Measurements from ENCODE around the gene TOX2.

The TOX2 gene

DNA sequence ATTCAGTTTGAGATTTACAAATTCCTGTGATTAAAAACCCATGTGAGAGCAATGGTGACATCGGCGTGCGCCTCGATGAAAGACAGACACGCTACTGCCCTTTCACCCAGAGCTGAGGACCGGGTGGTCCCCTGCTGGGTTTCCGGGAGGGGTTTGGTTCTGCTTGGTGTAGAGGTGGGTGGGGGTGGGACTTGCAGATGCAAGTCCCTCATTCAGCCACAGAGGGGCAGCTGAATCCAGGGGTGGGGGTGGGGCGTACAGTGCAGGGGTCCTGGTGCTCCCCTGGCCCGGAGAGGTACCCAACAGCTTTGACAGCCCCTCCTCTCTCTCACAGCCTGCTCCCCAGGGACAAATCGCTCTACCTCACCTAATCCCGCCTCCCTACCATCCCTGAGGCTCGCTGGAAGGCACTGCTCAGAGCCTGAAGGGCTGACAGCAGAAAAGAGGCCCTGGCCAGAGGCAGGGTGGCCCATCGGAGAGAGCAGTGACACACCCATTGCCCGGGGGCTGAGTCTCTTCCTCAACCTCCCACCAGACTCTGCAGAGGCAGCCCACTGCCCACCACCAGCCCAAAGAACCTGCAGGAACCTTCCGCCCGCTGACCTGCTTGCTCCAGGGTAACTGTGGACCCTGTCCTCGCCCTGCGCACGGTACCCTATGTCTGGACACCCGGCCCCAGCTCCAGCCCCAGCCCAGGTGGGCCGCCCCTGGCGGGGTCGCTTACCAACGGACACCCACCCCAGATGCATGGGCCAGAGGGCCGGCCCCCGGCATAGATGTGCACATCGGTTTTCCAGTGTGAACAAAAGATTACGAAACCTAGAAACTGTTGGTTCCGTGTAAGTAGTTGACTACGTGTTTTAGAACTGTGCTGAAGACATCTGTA lies 153.9 kb downstream of the TOX2 start:
- DNase-seq: no peak

- no peak for DNase-seq
Measured at GRCh38 chr20:44069203-44070011, 154.8 kb downstream of the TOX2 start.

- no peak for DNase-seq
Measured at GRCh38 chr20:44070139-44070900, 155.7 kb downstream of the TOX2 start.

GRCh38 chr20:44071057-44071456 lies 156.4 kb downstream of the TOX2 start:
- no peak for DNase-seq

- no peak for DNase-seq
Measured at GRCh38 chr20:44071526-44072111, 157.0 kb downstream of the TOX2 start.

DNA sequence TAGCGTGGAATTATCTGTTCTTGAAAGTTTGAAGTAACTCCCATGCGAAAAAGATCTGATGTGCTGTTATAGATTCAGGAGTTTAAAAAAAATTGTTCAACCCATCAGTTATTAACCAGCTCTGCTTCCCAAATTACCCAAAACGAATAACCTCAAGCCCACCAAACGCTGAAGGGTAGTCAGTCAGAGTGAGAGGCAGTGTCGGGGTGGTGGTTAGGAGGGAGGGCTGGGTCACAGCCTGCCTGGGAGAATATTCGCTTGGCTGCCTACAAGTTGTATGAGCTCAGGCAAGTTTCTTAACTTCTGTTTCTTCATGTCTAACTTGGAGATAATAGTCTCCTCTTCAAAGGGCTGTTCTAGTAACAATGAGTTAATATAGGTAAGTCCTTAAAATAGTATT lies 157.7 kb downstream of the TOX2 start:
- no peak for DNase-seq

DNA sequence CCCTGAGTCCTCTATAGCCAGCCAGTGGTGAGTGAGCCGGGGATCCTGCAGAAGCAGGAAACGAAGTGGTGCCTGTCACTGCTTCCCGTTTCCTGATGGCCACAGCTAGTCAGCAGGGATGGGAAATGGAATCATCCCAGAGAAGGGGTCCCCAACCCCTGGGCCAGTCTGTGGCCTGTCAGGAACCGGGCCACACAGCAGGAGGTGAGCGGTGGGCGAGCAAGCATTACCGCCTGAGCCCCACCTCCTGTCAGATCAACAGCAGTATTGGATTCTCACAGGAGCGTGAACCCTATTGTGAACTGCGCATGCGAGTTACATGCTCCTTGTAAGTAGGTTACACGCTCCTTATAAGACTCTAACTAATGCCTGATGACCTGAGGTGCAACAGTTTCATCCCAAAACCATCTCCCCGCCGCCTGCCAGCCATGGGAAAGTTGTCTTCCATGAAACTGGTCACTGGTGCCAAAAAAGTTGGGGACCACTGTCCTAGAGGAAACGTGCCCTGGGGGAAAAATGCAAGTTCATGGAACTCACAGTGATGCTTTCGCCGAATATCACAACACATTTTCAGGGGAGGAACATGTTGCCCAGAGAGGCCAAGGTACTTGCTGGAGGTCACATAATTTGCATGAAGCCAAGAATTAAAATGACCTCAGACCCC lies 158.5 kb downstream of the TOX2 start:
- no peak for DNase-seq

DNA sequence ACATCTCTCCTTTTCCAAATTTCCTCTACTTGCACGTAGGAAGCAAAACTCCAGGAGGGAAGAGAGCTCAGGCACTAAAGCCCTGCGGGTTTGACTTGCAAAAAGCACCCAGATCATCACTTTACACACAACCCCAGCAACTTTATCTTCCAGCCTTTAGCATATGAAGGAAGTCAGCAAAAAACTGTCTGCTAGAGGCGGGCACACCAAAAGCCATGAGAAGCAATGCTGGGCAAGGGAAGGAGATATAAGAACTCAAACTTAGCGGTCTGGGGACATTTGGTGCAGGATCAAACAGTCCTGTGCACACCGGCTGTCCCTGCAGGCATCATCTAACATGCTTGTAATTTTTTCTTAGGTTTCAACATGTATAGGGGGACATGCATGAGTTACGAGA lies 159.0 kb downstream of the TOX2 start:
- DNase-seq: no peak

DNA sequence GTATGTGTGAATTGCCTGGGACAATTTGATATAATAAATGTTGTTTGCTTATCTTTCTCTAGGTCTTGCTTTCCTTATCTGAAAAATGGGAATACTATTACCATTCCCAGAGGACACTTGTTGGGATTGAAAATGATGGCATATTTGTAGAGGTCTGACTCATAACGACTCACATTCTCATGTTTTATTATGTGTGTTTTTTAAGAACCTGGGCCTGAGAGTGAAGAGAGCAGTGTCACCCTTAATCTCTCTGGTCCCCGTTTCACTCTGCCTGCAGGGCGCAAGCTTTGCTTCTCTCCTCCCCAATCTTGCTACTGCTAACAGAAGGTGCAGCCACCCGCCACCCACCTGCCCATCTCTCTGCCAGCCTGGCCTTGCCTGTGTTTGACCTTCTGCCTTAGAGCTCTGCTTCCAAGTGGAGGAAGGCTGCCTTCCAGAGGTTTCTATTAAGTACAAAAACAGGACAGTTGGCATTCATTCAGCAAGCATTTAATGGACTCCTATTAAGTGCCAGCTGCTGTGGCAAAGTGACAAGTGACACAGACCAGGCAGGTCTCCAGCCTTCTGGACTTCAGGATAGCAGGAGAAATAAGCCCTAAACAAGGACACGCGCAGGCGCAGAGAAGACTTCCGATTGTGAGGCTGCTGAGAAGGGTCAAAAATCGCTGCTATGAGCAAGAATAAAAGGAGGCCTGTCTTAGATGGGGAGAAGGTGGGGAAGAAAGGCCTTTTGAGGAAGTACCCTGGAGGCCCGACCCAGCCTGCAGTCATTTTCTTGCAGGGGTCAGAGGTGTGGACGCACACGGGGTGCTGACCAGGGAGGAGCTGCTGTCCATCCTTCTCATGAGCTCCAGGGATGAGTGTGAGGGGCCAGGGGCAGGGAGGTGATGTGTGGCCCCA lies 159.8 kb downstream of the TOX2 start:
- DNase-seq: no peak

GRCh38 chr20:44075191-44075949 lies 160.7 kb downstream of the TOX2 start:
- DNase-seq: no peak

DNA sequence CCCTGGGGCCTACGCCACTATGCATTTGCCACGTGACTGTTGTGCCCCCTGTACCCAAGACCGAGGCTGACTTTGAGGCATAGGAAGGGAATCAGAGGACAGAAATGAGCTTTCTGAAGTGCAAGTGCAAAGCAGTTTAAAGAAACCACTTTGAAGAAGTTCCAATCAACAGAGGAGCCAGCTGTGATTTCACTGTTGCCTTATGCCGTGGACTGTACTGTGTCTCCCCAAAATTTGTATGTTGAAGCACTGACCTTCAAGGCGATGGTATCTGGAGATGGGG lies 161.2 kb downstream of the TOX2 start:
- DNase-seq: no peak

DNA sequence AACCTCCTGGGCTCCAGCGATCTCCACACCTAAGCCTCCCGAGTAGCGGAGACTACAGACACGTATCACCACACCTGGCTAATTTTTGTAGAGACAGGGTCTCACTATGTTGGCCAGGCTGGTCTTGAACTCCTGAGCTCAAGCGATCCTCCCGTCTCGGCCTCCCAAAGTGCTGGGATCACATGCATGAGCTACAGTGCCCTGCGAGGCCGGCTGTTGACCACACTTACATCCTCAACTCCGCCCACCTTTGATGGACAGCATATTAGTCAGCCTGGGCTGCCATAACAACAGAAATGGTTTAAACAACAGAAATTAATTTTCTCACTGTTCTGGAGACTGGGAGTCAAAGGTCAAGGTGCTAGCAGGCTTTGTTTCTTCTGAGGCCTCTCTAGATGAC lies 164.6 kb downstream of the TOX2 start:
- DNase-seq: no peak

DNA sequence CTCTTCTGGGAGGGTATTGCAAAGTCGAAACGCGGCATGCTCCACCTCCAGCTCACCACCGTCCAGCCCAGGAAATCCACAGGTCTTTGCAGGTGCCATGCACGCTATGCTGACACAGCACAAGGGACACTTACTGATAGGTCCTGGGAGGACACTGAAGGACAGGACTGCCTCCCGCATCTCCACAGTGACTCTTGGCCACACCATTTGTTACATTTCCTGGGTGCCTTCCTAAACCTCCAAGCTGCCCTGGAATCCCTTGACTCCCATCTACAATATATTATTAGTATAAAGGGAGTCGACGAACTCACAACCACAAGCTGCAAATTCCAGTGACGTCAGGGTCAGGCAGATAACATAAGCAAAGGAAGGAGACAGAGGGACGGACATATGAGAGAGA lies 165.4 kb downstream of the TOX2 start:
- no peak for DNase-seq

DNA sequence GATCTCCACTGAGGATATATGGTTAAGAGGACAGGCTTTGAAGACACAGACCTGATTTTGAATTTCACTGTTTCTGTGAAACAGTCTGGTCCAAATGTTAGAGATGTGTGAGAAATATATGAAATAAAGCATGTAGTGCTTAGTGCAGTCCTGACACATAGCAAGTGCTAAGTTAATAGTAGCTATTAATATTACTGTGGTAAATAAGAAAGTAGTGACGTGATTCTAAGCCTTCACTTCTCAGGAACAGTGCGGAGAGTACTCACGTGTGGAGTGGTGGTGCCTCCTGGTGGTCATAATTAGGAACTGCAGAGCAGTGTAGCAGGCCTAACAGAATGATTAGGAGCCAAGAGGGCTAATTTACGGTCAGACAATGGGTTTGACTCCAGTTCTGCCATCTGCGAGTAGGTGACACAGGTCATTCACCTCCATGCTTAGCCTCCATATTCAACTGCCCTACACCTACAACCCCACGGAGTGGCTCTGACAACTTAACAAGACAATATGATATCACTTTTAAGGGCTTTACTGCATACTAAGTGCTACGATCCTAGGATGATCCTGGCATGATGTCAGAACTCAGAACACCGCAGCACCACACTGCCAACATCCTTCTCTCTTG lies 166.1 kb downstream of the TOX2 start:
- DNase-seq: peak; percentile 68

GRCh38 chr20:44081476-44081875 lies 166.8 kb downstream of the TOX2 start:
- no peak for DNase-seq

GRCh38 chr20:44081888-44082287 lies 167.2 kb downstream of the TOX2 start:
- no peak for DNase-seq

DNA sequence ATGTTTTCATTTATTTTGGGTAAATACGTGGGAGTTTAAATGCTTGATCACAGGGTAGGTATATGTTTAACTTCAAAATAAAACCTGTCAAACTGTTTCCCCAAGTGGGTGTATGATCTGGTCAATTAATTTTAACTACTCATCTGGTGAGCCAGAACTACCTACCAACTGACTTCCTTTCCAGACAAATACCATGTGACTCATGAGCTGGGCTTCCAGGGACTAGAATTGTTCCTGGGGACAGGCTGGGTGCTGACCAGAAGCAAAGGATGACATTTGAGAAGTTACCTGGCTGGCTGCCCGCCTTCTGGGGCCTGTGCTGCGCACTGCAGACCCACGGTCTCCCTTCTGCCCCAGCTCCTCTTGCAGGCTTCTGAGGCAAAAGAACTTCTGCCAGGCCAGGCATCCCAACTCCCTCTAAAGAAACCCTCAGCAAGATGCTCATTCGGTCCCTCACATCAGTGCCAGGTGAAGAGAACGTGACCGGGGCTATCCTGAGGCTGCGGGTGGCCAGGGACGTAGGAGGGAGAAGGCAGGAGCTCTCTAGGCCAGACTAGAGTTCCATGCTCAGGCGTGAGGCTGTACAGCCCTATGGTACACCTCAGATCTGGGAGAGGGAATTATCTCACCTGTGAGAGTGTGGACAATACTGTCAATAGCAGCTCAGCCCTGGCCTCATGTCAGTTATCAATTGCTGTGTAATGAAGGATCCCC lies 168.7 kb downstream of the TOX2 start:
- DNase-seq: peak; percentile 12

GRCh38 chr20:44084439-44084838 lies 169.8 kb downstream of the TOX2 start:
- no peak for DNase-seq

DNA sequence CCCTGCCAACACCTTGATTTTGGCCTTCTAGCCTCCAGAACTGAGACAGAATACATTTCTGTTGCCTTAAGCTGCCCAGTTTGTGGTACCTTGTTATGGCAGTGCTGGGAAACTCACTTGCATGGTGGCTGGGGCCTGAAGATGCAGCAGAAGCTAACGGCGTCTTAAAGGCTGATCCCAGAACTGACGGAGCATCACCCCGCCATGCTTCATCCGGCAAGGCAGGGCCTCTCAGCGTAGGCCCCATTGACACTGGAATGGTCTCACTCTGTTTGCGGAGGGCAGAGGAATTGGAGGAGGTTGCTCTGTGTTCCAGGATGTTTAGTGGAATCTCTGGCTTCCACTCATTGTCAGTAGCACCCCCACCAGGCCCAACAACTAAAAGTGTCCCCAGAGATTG lies 170.2 kb downstream of the TOX2 start:
- no peak for DNase-seq

Data from NCI-H146 (cell line).